Neural progenitor cell (in vitro differentiated cells): ENCODE data around the gene KLHL12. TPM values are rescaled to one million over a fixed set of nuclear protein-coding genes. Genes with fewer than 3 reads are reported as not detected.
"Not testable (repeated sequence)": the region's sequence is repeated elsewhere in the genome, so short reads cannot be mapped to it uniquely, and the experiment has no call there.

Experiments
- DNase-seq: peaks from one replicate; pipeline ENCODE4 v3.0.0-alpha.2; 2016; ENCODE audit warnings: low spot score
- H2AFZ ChIP-seq: fragments of 200-600 bp; sonication (generic); replicated peaks from 2 replicates; pipeline ENCODE4 v1.6.1; 2016; ENCODE audit warnings: antibody characterized with exemption
- H3F3A ChIP-seq: fragments of 200-600 bp; sonication (generic); 2 replicates; pipeline ENCODE4 v1.6.1; 2016; ENCODE audit warnings: antibody characterized with exemption, low read depth
- H3K27ac ChIP-seq: fragments of 200-600 bp; sonication (generic); 2 replicates; pipeline ENCODE4 v1.5.1; 2016; ENCODE audit warnings: mild to moderate bottlenecking
- H3K27me3 ChIP-seq: fragments of 200-600 bp; sonication (generic); 2 replicates; pipeline ENCODE4 v1.6.1; 2016; ENCODE audit warnings: mild to moderate bottlenecking, moderate library complexity
- H3K36me3 ChIP-seq: fragments of 200-600 bp; sonication (generic); 2 replicates; pipeline ENCODE4 v1.5.1; 2016
- H3K4me1 ChIP-seq: fragments of 200-600 bp; sonication (generic); 2 replicates; pipeline ENCODE4 v1.6.1; 2016; ENCODE audit warnings: mixed run types
- H3K4me2 ChIP-seq: fragments of 200-600 bp; sonication (generic); 2 replicates; pipeline ENCODE4 v1.6.1; 2016
- H3K4me3 ChIP-seq: fragments of 200-600 bp; sonication (generic); 2 replicates; pipeline ENCODE4 v1.5.1; 2016
- H3K79me2 ChIP-seq: fragments of 200-600 bp; sonication (generic); 2 replicates; pipeline ENCODE4 v1.6.1; 2016; ENCODE audit warnings: low read depth
- H3K9ac ChIP-seq: fragments of 200-600 bp; sonication (generic); 2 replicates; pipeline ENCODE4 v1.6.1; 2016
- H3K9me3 ChIP-seq: fragments of 200-600 bp; sonication (generic); 2 replicates; pipeline ENCODE4 v1.5.1; 2016; ENCODE audit warnings: low read depth
- H4K20me1 ChIP-seq: fragments of 200-600 bp; sonication (generic); 2 replicates; pipeline ENCODE4 v1.6.1; 2016; ENCODE audit warnings: low read depth
- H3K27ac Mint-ChIP-seq: 3 replicates; pipeline ENCODE4 v1.8.0; 2021; ENCODE audit warnings: mixed read lengths
- H3K27me3 Mint-ChIP-seq: 2 replicates; pipeline ENCODE4 v1.8.0; 2022; ENCODE audit warnings: low read depth, mild to moderate bottlenecking, inconsistent platforms, moderate library complexity, mixed read lengths; ENCODE audit not compliant: insufficient read depth
- H3K36me3 Mint-ChIP-seq: 3 replicates; pipeline ENCODE4 v1.8.0; 2021; ENCODE audit warnings: mixed read lengths
- H3K4me1 Mint-ChIP-seq: 3 replicates; pipeline ENCODE4 v1.8.0; 2021; ENCODE audit warnings: mixed read lengths
- H3K4me3 Mint-ChIP-seq: 3 replicates; pipeline ENCODE4 v1.8.0; 2021; ENCODE audit warnings: mild to moderate bottlenecking, moderate library complexity, mixed read lengths
- H3K9me3 Mint-ChIP-seq: 3 replicates; pipeline ENCODE4 v1.8.0; 2020; ENCODE audit warnings: mixed read lengths
- EZH2 ChIP-seq: fragments of 200-600 bp; sonication (generic); IDR thresholded peaks from 2 replicates; pipeline ENCODE4 v1.6.1; 2017; ENCODE audit warnings: antibody characterized with exemption, mild to moderate bottlenecking, moderate library complexity
- EZH2phosphoT487 ChIP-seq: fragments of 200-600 bp; sonication (generic); IDR thresholded peaks from 2 replicates; pipeline ENCODE4 v1.6.1; 2017; ENCODE audit warnings: antibody characterized with exemption
- total RNA-seq: library from RNA; depleted of rRNA; stranded (reverse); fragments of >200 nt; gene quantifications from 2 replicates; pipeline ENCODE4 v1.2.3, GENCODE V29; 2015; ENCODE audit warnings: low replicate concordance
- TF ChIP-seq, protein P1 (sequence below): fragments of 200-600 bp; sonication (generic); IDR thresholded peaks from 2 replicates; pipeline ENCODE4 v1.5.1; 2017; ENCODE audit warnings: antibody characterized with exemption, mild to moderate bottlenecking

KLHL12 gene
- total RNA-seq, 1 donor from 2014 or later: 51.4 TPM

DNA sequence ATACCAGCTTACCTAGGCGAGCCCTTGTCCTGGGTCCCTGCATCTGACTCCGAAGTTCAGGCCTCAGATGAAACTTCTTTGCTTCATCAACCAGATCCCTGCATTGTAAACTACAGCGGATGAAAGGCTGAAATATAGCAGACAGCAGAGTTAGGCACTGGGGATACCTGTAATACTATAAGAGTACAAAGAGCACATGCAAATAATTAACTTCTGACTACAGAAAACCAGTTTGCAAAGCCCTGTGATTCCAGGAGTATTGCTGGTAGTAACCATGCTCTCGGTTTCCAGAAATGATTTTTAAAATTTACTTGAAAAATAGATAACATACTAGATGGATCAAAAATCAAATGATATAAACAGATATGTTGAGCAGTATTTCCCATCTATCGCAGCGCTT, 18.0 kb downstream of the KLHL12 start:
- Histone ChIP-seq H3F3A (no peaks in the 10 kb centered on the region), H2AFZ (no peak overlapping the region), H3K4me3 (no peak overlapping the region), H3K4me1 (no peaks in the 10 kb centered on the region), H3K9ac (no peak overlapping the region), H3K79me2 (no peaks in the 10 kb centered on the region), H4K20me1 (no peaks in the 10 kb centered on the region), H3K9me3 (no peaks in the 10 kb centered on the region), H3K27me3 (no peaks in the 10 kb centered on the region), H3K36me3 (no peaks in the 10 kb centered on the region), H3K4me2 (no peak overlapping the region), H3K27ac (no peak overlapping the region)
- no peak for DNase-seq
- H3K4me3 Mint-ChIP-seq: no peak overlapping the region
- peaks cover 17% of the 10 kb centered on the region for H3K36me3 Mint-ChIP-seq
- H3K9me3 Mint-ChIP-seq: no peaks in the 10 kb centered on the region
- H3K4me1 Mint-ChIP-seq: no peaks in the 10 kb centered on the region
- TF ChIP-seq EZH2 (no peak), EZH2phosphoT487 (no peak)
- TF ChIP-seq, protein P1, sequence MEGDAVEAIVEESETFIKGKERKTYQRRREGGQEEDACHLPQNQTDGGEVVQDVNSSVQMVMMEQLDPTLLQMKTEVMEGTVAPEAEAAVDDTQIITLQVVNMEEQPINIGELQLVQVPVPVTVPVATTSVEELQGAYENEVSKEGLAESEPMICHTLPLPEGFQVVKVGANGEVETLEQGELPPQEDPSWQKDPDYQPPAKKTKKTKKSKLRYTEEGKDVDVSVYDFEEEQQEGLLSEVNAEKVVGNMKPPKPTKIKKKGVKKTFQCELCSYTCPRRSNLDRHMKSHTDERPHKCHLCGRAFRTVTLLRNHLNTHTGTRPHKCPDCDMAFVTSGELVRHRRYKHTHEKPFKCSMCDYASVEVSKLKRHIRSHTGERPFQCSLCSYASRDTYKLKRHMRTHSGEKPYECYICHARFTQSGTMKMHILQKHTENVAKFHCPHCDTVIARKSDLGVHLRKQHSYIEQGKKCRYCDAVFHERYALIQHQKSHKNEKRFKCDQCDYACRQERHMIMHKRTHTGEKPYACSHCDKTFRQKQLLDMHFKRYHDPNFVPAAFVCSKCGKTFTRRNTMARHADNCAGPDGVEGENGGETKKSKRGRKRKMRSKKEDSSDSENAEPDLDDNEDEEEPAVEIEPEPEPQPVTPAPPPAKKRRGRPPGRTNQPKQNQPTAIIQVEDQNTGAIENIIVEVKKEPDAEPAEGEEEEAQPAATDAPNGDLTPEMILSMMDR: no peak
- no peaks in the 10 kb centered on the region for H3K27me3 Mint-ChIP-seq
- H3K27ac Mint-ChIP-seq: no peak overlapping the region

DNA sequence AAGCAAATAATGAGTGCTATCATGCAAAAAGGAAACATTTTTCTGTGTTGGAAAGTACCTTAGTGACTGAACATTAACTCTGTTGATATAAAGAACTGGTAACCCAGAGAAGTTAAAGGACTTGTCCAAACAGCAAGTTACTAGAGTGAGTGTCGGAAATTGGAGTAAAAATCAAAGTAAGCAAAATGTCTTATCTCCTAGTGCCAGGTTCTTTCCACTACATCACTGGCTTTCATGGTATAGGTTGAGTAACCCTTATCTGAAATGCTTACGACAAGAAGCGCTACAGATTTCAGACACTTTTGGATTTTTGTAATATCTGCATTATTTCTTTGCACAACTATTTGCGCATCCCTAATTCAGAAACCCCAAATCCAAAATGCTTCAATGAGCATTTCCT, 21.7 kb downstream of the KLHL12 start:
- Histone ChIP-seq H2AFZ (no peak overlapping the region), H3F3A (no peaks in the 10 kb centered on the region), H3K36me3 (no peaks in the 10 kb centered on the region), H3K27me3 (no peaks in the 10 kb centered on the region), H3K9me3 (no peaks in the 10 kb centered on the region), H3K4me1 (no peaks in the 10 kb centered on the region), H3K4me3 (no peak overlapping the region), H3K27ac (no peak overlapping the region), H3K79me2 (no peaks in the 10 kb centered on the region), H4K20me1 (no peaks in the 10 kb centered on the region), H3K4me2 (no peak overlapping the region), H3K9ac (no peak overlapping the region)
- Mint-ChIP-seq H3K27ac (no peak overlapping the region), H3K27me3 (no peaks in the 10 kb centered on the region), H3K36me3 (peaks cover 7% of the 10 kb centered on the region), H3K4me3 (no peak overlapping the region), H3K9me3 (no peaks in the 10 kb centered on the region), H3K4me1 (no peaks in the 10 kb centered on the region)
- TF ChIP-seq EZH2phosphoT487 (no peak), EZH2 (no peak)
- TF ChIP-seq, protein P1: no peak
- DNase-seq: no peak

DNA sequence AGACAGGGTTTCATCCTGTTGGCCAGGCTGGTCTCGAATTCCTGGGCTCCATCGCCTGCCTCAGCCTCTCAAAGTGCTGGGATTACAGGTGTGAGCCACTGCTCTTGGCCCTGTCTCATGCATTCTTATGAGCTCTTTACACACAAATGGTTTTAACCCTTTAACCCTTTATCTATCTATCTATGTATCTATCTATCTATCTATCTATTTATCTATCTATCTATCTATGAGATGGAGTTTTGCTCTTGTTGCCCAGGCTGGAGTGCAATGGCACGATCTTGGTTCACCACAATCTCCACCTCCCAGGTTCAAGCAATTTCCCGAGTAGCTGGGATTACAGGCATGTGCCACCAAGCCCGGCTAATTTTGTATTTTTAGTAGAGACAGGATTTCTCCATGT, 23.2 kb downstream of the KLHL12 start:
- not testable (repeated sequence) for H3K4me2 ChIP-seq, DNase-seq, H3F3A ChIP-seq, H3K4me1 ChIP-seq, H3K4me3 Mint-ChIP-seq, H3K36me3 Mint-ChIP-seq, H3K36me3 ChIP-seq, H3K79me2 ChIP-seq, H3K9ac ChIP-seq, H3K27ac ChIP-seq, H4K20me1 ChIP-seq, H2AFZ ChIP-seq, H3K9me3 ChIP-seq, H3K9me3 Mint-ChIP-seq, H3K27me3 Mint-ChIP-seq, H3K27me3 ChIP-seq, H3K4me3 ChIP-seq, H3K27ac Mint-ChIP-seq, H3K4me1 Mint-ChIP-seq

DNA sequence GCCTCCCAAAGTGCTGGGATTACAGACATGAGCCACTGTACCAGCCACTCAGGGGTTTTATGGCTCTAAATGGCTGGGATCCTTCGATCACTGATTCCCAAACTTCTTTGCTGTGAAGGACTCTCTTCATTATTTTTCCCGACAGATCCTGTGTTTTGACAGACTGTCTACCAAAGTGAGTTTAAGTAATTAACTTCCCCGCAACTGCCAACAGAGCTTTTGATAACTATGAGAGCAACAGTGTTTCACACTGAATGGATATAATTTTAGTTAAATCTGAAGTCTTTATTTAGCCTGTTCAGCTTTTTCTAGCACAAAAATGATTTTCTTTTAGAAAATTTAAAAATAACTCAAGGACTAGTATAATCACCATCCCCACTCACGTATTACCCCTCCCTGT, 25.5 kb downstream of the KLHL12 start:
- Histone ChIP-seq H3K36me3 (no peaks in the 10 kb centered on the region), H3K79me2 (no peaks in the 10 kb centered on the region), H3F3A (no peaks in the 10 kb centered on the region), H3K27ac (no peak overlapping the region), H3K4me3 (no peak overlapping the region), H4K20me1 (no peaks in the 10 kb centered on the region), H3K9me3 (no peaks in the 10 kb centered on the region), H3K9ac (no peak overlapping the region), H3K4me1 (no peaks in the 10 kb centered on the region), H3K4me2 (no peak overlapping the region), H2AFZ (no peak overlapping the region), H3K27me3 (no peaks in the 10 kb centered on the region)
- Mint-ChIP-seq H3K27ac (no peak overlapping the region), H3K9me3 (no peaks in the 10 kb centered on the region), H3K27me3 (no peaks in the 10 kb centered on the region), H3K36me3 (peaks cover 10% of the 10 kb centered on the region), H3K4me1 (no peaks in the 10 kb centered on the region), H3K4me3 (no peak overlapping the region)
- no peak for DNase-seq
- TF ChIP-seq EZH2: no peak
- TF ChIP-seq, protein P1: no peak
- no peak for TF ChIP-seq EZH2phosphoT487
